Natural killer cell (primary cell): ENCODE results near the gene EEFSEC. TPM values are rescaled to one million over a fixed set of nuclear protein-coding genes. Genes with fewer than 3 reads are reported as not detected.

Experiments
- ATAC-seq, 3 donors: fragments of 150-1000 bp in 2 of 3; fragments of 200-7000 bp in 1 of 3; cut with Tn5 transposase; 1 replicate in 1 of 3; 2 replicates in 2 of 3; pipeline ENCODE4 v1.10.0; 2021; ENCODE audit warnings: mild to moderate bottlenecking in 2 of 3, moderate library complexity in 2 of 3
- DNase-seq, 2 donors: peaks; one replicate each; pipeline versions ENCODE4 v3.0.0 to v3.0.0-alpha.2; 2013 to 2021; ENCODE audit warnings: mixed read lengths in 1 of 2
- H3K27ac ChIP-seq: one replicate; pipeline ENCODE4 v1.5.1; 2013; ENCODE audit warnings: mild to moderate bottlenecking, low read length
- H3K27me3 ChIP-seq: one replicate; pipeline ENCODE4 v1.6.1; 2013; ENCODE audit warnings: low read length; ENCODE audit not compliant: control insufficient read depth, insufficient read depth
- H3K36me3 ChIP-seq: one replicate; pipeline ENCODE4 v1.6.1; 2013; ENCODE audit warnings: low read length; ENCODE audit not compliant: control insufficient read depth, insufficient read depth
- H3K4me1 ChIP-seq: one replicate; pipeline ENCODE4 v1.6.1; 2013; ENCODE audit warnings: low read length; ENCODE audit not compliant: control insufficient read depth, insufficient read depth
- H3K4me3 ChIP-seq: one replicate; pipeline ENCODE4 v1.5.1; 2013; ENCODE audit warnings: low read length
- H3K9me3 ChIP-seq: one replicate; pipeline ENCODE4 v1.6.1; 2013; ENCODE audit warnings: low read length; ENCODE audit not compliant: control insufficient read depth, insufficient read depth
- H3K27ac Mint-ChIP-seq, 2 donors: one replicate each; pipeline ENCODE4 v1.8.0; 2022; ENCODE audit warnings: mild to moderate bottlenecking in 2 of 2, mixed read lengths in 2 of 2, moderate library complexity in 1 of 2
- H3K27me3 Mint-ChIP-seq, 2 donors: one replicate each; pipeline ENCODE4 v1.8.0; 2022; ENCODE audit warnings: low read depth in 2 of 2, mixed read lengths in 2 of 2
- H3K36me3 Mint-ChIP-seq: one replicate; pipeline ENCODE4 v1.8.0; 2022; ENCODE audit warnings: mixed read lengths
- H3K4me1 Mint-ChIP-seq, 2 donors: one replicate each; pipeline ENCODE4 v1.8.0; 2022; ENCODE audit warnings: mixed read lengths in 2 of 2
- H3K4me3 Mint-ChIP-seq: one replicate; pipeline ENCODE4 v1.8.0; 2022; ENCODE audit warnings: mild to moderate bottlenecking, moderate library complexity, mixed read lengths
- H3K9me3 Mint-ChIP-seq, 2 donors: one replicate each; pipeline ENCODE4 v1.8.0; 2022; ENCODE audit warnings: mixed read lengths in 2 of 2
- CTCF ChIP-seq: fragments of 200-600 bp; IDR thresholded peaks from one replicate; pipeline ENCODE4 v1.8.0; 2022; ENCODE audit warnings: antibody characterized with exemption
- WGBS: methylation state at CpG from one replicate; pipeline ENCODE4 v1.1.7; 2013; ENCODE audit warnings: missing lambda C conversion rate; ENCODE audit not compliant: insufficient coverage; 5-methylcytosine and 5-hydroxymethylcytosine counted together
- intact Hi-C: fragments of 100-400 bp; cut with micrococcal nuclease; formaldehyde crosslinking; loops from one replicate; pipeline ENCODE4 v1.14.2; 2022
- total RNA-seq, 4 donors: library from RNA; stranded (reverse); fragments of 120-200 nt in 1 of 4; gene quantifications; one replicate each; pipeline versions ENCODE4 v1.2.3 to v1.2.4, GENCODE V29; 2013 to 2022

The EEFSEC gene
- total RNA-seq, 3 donors from 2014 or later (not counting 1 experiment from before 2014, with no cell fraction given): 16.7 to 18.9 (median 17.6) TPM

GRCh38 chr3:128360705-128361271 is 207.5 kb downstream of the EEFSEC start:
- no peaks in the 10 kb centered on the region for H3K27me3 Mint-ChIP-seq
- Histone ChIP-seq H3K27me3 (no peaks in the 10 kb centered on the region), H3K4me3 (no peak overlapping the region), H3K27ac (no peak overlapping the region), H3K36me3 (peaks cover 8% of the 10 kb centered on the region), H3K4me1 (no peaks in the 10 kb centered on the region), H3K9me3 (no peaks in the 10 kb centered on the region)
- H3K4me3 Mint-ChIP-seq: no peak overlapping the region
- TF ChIP-seq CTCF: no peak
- ATAC-seq (no peak), DNase-seq (no peak)
- no peaks in the 10 kb centered on the region for H3K9me3 Mint-ChIP-seq
- H3K27ac Mint-ChIP-seq: no peak overlapping the region
- intact Hi-C loops: no loop called here
- no peaks in the 10 kb centered on the region for H3K36me3 Mint-ChIP-seq
- 89% methylated on average over 6 of the region's 6 CpGs for WGBS
- peaks cover 2 to 6% of the 10 kb centered on the region in 2 donors for H3K4me1 Mint-ChIP-seq

DNA sequence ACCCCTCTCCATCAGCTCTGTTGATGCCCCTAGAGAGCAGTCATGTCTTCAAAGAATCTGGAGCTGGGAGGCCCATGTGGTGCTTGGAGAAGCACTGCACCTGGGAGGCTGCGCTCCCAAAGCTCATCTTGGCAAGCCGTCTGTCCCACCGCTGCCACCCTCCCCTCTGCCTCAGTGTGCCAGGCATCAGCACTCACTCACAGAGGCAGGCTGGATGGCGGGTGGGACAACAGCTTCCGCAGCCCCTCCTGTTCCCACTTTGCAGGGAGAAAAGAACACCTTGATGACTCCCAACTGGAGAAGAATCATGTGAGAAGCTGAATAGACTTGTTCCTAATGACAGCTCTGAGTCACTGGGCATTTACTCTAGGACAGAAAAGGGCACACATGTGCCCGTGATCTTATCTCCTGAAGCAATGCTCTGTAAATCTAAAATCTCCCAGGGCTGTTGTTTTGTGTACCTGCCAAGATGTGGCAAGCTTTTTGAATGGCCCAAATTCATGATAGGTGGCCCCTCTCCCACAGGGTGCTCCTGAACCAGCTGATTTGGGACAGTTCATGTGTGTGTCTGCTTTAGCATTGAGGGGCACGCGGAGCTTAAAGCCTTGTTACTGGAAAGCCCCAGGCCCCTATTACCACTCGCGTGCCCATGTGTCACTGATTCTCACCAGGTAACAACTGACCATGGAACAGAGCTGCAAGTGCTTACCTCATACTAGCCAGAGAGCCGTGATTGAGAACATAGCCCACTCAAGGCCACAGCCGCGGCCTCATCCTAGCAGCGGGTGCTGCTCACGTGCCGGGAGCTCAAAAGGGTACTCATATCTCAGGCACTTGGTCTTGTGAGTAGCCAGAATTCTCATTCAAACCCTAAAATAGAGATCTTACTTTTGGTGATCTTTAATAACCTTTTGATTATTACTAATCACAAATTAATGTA is 209.0 kb downstream of the EEFSEC start:
- Histone ChIP-seq H3K4me1 (no peaks in the 10 kb centered on the region), H3K27me3 (no peaks in the 10 kb centered on the region), H3K27ac (no peak overlapping the region), H3K4me3 (no peak overlapping the region), H3K36me3 (peaks cover 8% of the 10 kb centered on the region), H3K9me3 (no peaks in the 10 kb centered on the region)
- no peak for DNase-seq
- Mint-ChIP-seq H3K36me3 (no peaks in the 10 kb centered on the region), H3K27ac (no peak overlapping the region), H3K4me1 (peaks cover 7 to 11% of the 10 kb centered on the region in 2 donors), H3K27me3 (no peaks in the 10 kb centered on the region), H3K4me3 (no peak overlapping the region), H3K9me3 (no peaks in the 10 kb centered on the region)
- intact Hi-C loops: no loop called here
- TF ChIP-seq CTCF: no peak
- WGBS: 98% methylated on average over 16 of the region's 16 CpGs
- ATAC-seq: no peak

DNA sequence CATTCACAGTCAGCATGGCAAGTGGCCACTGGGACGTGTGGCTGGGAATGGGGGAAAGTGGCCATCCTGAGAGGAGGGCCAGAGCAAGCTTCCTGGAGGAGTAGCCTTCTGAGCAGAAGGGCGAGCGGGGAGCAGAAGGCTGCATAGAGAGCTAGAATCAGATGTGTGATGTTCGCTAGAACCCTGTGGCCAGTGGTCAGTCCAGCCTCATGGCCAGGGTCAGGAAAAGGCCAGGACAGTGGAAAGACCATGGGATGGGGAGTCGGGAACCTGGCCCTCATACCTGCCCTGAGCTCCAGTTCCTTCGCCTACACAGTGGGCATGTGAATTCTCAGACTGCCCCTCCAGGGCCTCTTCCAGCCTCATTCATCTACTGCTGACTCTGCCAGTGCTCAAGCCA is 211.0 kb downstream of the EEFSEC start:
- Mint-ChIP-seq H3K27ac (no peak overlapping the region), H3K4me1 (peaks cover 7% of the 10 kb centered on the region in 2 donors)
- TF ChIP-seq CTCF: no peak

More for the DNA sequence above, 211.0 kb downstream of the EEFSEC start:
- H3K9me3 ChIP-seq: no peaks in the 10 kb centered on the region
- H3K9me3 Mint-ChIP-seq: no peaks in the 10 kb centered on the region
- no peaks in the 10 kb centered on the region for H3K27me3 ChIP-seq
- WGBS: 97% methylated on average over 6 of the region's 6 CpGs
- no peaks in the 10 kb centered on the region for H3K4me1 ChIP-seq
- no peak overlapping the region for H3K4me3 ChIP-seq
- H3K27me3 Mint-ChIP-seq: no peaks in the 10 kb centered on the region
- intact Hi-C loops: no loop called here
- H3K36me3 Mint-ChIP-seq: no peaks in the 10 kb centered on the region
- H3K4me3 Mint-ChIP-seq: no peak overlapping the region
- no peak overlapping the region for H3K27ac ChIP-seq
- ATAC-seq: no peak
- H3K36me3 ChIP-seq: peaks cover 5% of the 10 kb centered on the region
- DNase-seq: no peak
